PFSK-1 (cell line): ENCODE data around the gene NOP53.

Experiments used
- FOXP2 ChIP-seq: optimal IDR thresholded peaks from 2 replicates; pipeline ENCODE3; 2011; ENCODE audit warnings: borderline replicate concordance, control low read depth, inconsistent platforms; ENCODE audit not compliant: insufficient read depth; ENCODE audit errors: extremely low read length, extremely low read depth
- POLR2AphosphoS5 ChIP-seq: IDR thresholded peaks from 2 replicates; pipeline ENCODE4 v1.6.1; 2012; ENCODE audit warnings: low read depth, mild to moderate bottlenecking, control low read depth, low read length, moderate library complexity
- REST ChIP-seq, 2 experiments: IDR thresholded peaks; 2 replicates each; pipeline versions ENCODE4 v1.6.1 to v1.8.0; 2011 to 2012; ENCODE audit warnings: low read depth in 2 of 2, low read length in 2 of 2, control low read depth in 1 of 2, inconsistent platforms in 1 of 2, mild to moderate bottlenecking in 1 of 2, moderate library complexity in 1 of 2; ENCODE audit not compliant: insufficient read depth in 1 of 2
- SIN3A ChIP-seq: IDR thresholded peaks from 2 replicates; pipeline ENCODE4 v1.6.1; 2012; ENCODE audit warnings: mild to moderate bottlenecking, low read length, moderate library complexity, borderline replicate concordance; ENCODE audit not compliant: insufficient read depth
- TAF1 ChIP-seq: IDR thresholded peaks from 2 replicates; pipeline ENCODE4 v1.6.1; 2012; ENCODE audit warnings: low read length, control low read depth, borderline replicate concordance; ENCODE audit not compliant: insufficient read depth

Gene NOP53

GRCh38 chr19:47781590-47782262, 36.4 kb downstream of the NOP53 start:
- TF ChIP-seq FOXP2: no peak
- no peak for TF ChIP-seq POLR2AphosphoS5
- no peak for TF ChIP-seq REST (IDR thresholded peaks at IDR 0.05; ENCODE audit: insufficient read depth in 1 of 2, low read depth in 2 of 2, low read length in 2 of 2)
- TF ChIP-seq TAF1: no peak
- TF ChIP-seq SIN3A: no peak

GRCh38 chr19:47786566-47786965, 41.2 kb downstream of the NOP53 start:
- TF ChIP-seq REST (IDR thresholded peaks at IDR 0.05; ENCODE audit: insufficient read depth in 1 of 2, low read depth in 2 of 2, low read length in 2 of 2) (no peak), POLR2AphosphoS5 (no peak), TAF1 (no peak), FOXP2 (no peak)

- TF ChIP-seq TAF1 (no peak), FOXP2 (no peak), POLR2AphosphoS5 (no peak), REST (IDR thresholded peaks at IDR 0.05; ENCODE audit: insufficient read depth in 1 of 2, low read depth in 2 of 2, low read length in 2 of 2) (no peak), SIN3A (no peak)
These were observed 45.1 kb downstream of the NOP53 start for GRCh38 chr19:47790398-47790814.

GRCh38 chr19:47792616-47793015, 47.3 kb downstream of the NOP53 start:
- TF ChIP-seq FOXP2 (no peak), POLR2AphosphoS5 (no peak), REST (IDR thresholded peaks at IDR 0.05; ENCODE audit: insufficient read depth in 1 of 2, low read depth in 2 of 2, low read length in 2 of 2) (no peak), TAF1 (no peak), SIN3A (no peak)

- TF ChIP-seq POLR2AphosphoS5: no peak
- no peak for TF ChIP-seq SIN3A
- TF ChIP-seq REST (IDR thresholded peaks at IDR 0.05; ENCODE audit: insufficient read depth in 1 of 2, low read depth in 2 of 2, low read length in 2 of 2): no peak
- no peak for TF ChIP-seq FOXP2
- no peak for TF ChIP-seq TAF1
These were observed 49.2 kb downstream of the NOP53 start for GRCh38 chr19:47794526-47794925.
